Muscle of leg (tissue), 11 donors: ENCODE measurements around the gene YY1AP1. TPM values are rescaled to one million over a fixed set of nuclear protein-coding genes. Genes with fewer than 3 reads are reported as not detected.
A peak's percentile ranks its signal among the peaks of the same experiment; 100 is the strongest.
"Not testable (repeated sequence)": the region's sequence is repeated elsewhere in the genome, so short reads cannot be mapped to it uniquely, and the experiment has no call there.

ENCODE experiments used
- DNase-seq: peaks from one replicate; pipeline ENCODE4 v3.0.0; 2013
- H3K27ac ChIP-seq: one replicate; pipeline ENCODE4 v1.5.1; 2013; ENCODE audit warnings: mild to moderate bottlenecking, low read length, control low read depth
- H3K27me3 ChIP-seq: one replicate; pipeline ENCODE4 v1.6.1; 2013; ENCODE audit warnings: low read length; ENCODE audit not compliant: control insufficient read depth, insufficient read depth
- H3K36me3 ChIP-seq: one replicate; pipeline ENCODE4 v1.6.1; 2013; ENCODE audit warnings: low read length; ENCODE audit not compliant: control insufficient read depth, insufficient read depth
- H3K4me1 ChIP-seq: one replicate; pipeline ENCODE4 v1.6.1; 2013; ENCODE audit warnings: low read length; ENCODE audit not compliant: control insufficient read depth, insufficient read depth
- H3K4me3 ChIP-seq: one replicate; pipeline ENCODE4 v1.5.1; 2013; ENCODE audit warnings: low read length, control low read depth
- H3K9me3 ChIP-seq: replicated peaks from 2 replicates; pipeline ENCODE4 v1.6.1; 2013; ENCODE audit warnings: low read depth, low read length; ENCODE audit not compliant: control insufficient read depth
- WGBS: methylation state at CpG from one replicate; pipeline ENCODE4 v1.1.5; 2013; ENCODE audit warnings: missing lambda C conversion rate; ENCODE audit not compliant: insufficient coverage; 5-methylcytosine and 5-hydroxymethylcytosine counted together
- polyA plus RNA-seq, 8 donors: library from polyadenylated mRNA; unstranded; fragments of 120-200 nt; gene quantifications; one replicate each; pipeline versions ENCODE4 v1.2.1 to v1.2.3, GENCODE V29; 2013; ENCODE audit warnings: inconsistent platforms in 1 of 8, low replicate concordance in 1 of 8; ENCODE audit not compliant: insufficient read length in 8 of 8, insufficient read depth in 1 of 8
- total RNA-seq: library from RNA; stranded (reverse); fragments of 120-200 nt; gene quantifications from one replicate; pipeline ENCODE4 v1.2.4, GENCODE V29; 2013

Gene YY1AP1
- total and polyA plus RNA-seq, 9 donors = 44.1 to 60.6 (median 51.4) TPM

DNA sequence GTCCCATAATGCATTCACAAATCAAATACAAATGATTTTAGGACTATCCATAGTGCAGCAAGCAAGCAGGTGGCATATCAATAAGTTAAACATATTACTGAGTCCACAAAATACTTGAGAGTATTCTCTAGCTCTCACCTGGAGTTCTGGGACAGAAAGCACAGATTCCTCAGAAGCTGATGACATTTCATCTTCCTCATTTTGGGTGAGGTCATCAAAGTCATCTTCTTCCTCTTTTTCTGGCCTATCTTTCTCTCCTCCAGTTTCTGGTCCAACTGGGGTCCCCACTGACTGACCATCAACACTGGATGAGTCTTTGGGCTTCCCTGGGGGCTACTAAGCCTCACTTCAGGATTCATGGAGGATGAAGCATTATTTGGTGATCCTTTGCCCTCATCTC, 38.9 kb downstream of the YY1AP1 start:
- H3K4me3 ChIP-seq = no peak overlapping the region
- DNase-seq = no peak
- peaks cover 2% of the 10 kb centered on the region for H3K27me3 ChIP-seq
- no peaks in the 10 kb centered on the region for H3K9me3 ChIP-seq
- no peaks in the 10 kb centered on the region for H3K36me3 ChIP-seq
- H3K27ac ChIP-seq = no peak overlapping the region
- peaks cover 4% of the 10 kb centered on the region for H3K4me1 ChIP-seq

GRCh38 chr1:155648207-155649147, 40.1 kb downstream of the YY1AP1 start:
- Histone ChIP-seq H3K9me3 (peaks cover 4% of the 10 kb centered on the region), H3K36me3 (no peaks in the 10 kb centered on the region), H3K4me1 (peaks cover 4% of the 10 kb centered on the region), H3K27ac (no peak overlapping the region), H3K4me3 (no peak overlapping the region), H3K27me3 (no peaks in the 10 kb centered on the region)
- WGBS = 72% methylated on average over 5 of the region's 11 CpGs
- DNase-seq = peak; percentile 69

DNA sequence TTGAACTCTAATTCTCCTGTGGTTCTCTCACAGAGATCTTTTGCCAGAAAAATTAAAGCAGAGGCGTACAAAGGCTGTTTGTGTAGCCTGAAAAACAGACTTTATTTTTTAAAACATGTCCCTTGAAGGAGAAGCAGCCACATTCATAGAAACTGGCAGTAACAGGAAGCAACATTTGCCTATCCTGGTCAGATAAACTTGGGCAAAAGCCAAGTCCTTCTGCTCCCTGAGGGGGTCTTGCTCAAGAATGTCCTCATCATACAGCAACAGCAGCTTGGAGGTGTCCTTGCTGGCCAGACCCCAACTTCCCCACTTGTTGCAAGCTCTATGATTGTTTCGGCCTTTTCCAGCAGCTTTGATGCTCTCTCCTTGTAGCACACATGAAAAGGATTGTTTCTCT, 42.3 kb downstream of the YY1AP1 start:
- no peak for DNase-seq
- Histone ChIP-seq H3K4me3 (no peak overlapping the region), H3K27ac (no peak overlapping the region), H3K36me3 (no peaks in the 10 kb centered on the region), H3K4me1 (peaks cover 4% of the 10 kb centered on the region), H3K9me3 (peaks cover 15% of the 10 kb centered on the region), H3K27me3 (no peaks in the 10 kb centered on the region)
- 71% methylated on average over 1 of the region's 2 CpGs for WGBS

GRCh38 chr1:155645648-155646047, 42.9 kb downstream of the YY1AP1 start:
- Histone ChIP-seq H3K27ac (no peak overlapping the region), H3K4me3 (no peak overlapping the region), H3K27me3 (no peaks in the 10 kb centered on the region), H3K4me1 (peaks cover 4% of the 10 kb centered on the region), H3K9me3 (peaks cover 15% of the 10 kb centered on the region), H3K36me3 (no peaks in the 10 kb centered on the region)
- WGBS = 28% methylated on average over 3 of the region's 6 CpGs
- no peak for DNase-seq

GRCh38 chr1:155645034-155645598, 43.5 kb downstream of the YY1AP1 start:
- Histone ChIP-seq H3K4me1 (peaks cover 4% of the 10 kb centered on the region), H3K27ac (no peak overlapping the region)
- 47% methylated on average over 3 of the region's 4 CpGs for WGBS

GRCh38 chr1:155643230-155643629, 45.3 kb downstream of the YY1AP1 start:
- H3K9me3 ChIP-seq = peaks cover 15% of the 10 kb centered on the region
- peaks cover 2% of the 10 kb centered on the region for H3K27me3 ChIP-seq
- 89% methylated on average over 2 of the region's 3 CpGs for WGBS
- no peaks in the 10 kb centered on the region for H3K36me3 ChIP-seq
- no peak overlapping the region for H3K4me3 ChIP-seq
- no peak for DNase-seq
- H3K4me1 ChIP-seq = peaks cover 4% of the 10 kb centered on the region
- no peak overlapping the region for H3K27ac ChIP-seq

More at GRCh38 chr1:155645034-155645598, 43.5 kb downstream of the YY1AP1 start:
- DNase-seq = no peak
- H3K9me3 ChIP-seq = peaks cover 15% of the 10 kb centered on the region
- no peaks in the 10 kb centered on the region for H3K27me3 ChIP-seq
- H3K4me3 ChIP-seq = no peak overlapping the region
- no peaks in the 10 kb centered on the region for H3K36me3 ChIP-seq

DNA sequence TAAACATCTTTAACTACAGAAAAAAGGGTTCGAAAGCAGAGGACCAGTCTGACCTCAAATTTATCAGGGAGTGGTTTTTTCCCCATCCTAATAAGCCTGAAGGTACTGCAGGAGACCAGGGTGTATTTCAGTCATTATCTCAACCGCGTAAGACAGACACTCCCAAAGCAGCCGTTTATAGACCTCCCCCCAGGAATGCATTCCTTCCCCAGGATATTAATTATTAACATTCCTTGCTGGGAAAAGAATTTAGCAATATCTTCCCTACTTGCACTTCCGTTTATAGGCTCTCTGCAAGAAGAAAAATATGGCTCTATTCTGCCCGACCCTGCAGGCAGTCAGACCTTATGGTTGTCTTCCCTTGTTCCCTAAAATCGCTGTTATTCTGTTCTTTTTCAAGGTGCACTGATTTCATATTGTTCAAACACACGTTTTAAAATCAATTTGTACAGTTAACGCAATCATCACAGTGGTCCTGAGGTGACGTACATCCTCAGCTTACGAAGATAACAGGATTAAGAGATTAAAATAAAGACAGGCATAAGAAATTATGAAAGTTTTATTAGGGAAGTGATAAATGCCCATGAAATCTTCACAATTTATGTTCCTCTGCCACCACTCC, 45.9 kb downstream of the YY1AP1 start:
- not testable (repeated sequence) for H3K27ac ChIP-seq, H3K36me3 ChIP-seq, H3K4me1 ChIP-seq, DNase-seq, H3K4me3 ChIP-seq, H3K27me3 ChIP-seq
- peaks cover 15% of the 10 kb centered on the region for H3K9me3 ChIP-seq
- 73% methylated on average over 2 of the region's 11 CpGs for WGBS

DNA sequence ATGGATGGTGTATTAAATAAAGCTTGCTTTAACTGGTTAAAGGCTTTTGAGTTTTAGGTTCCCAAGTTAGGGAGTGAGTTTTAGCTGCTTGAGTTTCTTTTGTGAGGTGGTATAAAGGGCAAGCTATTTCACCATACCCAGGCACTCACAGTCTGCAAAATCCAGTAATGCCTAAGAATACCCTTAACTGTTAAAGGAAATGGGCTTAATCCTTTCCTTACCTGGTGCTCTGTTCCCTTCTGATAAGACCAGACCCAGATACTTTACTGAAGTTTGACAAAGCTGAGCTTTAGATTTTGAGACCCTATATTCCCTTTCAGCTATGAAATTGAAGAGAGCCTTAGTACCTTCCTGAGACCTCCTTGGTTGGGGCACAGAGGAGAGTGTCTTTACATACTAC, 48.2 kb downstream of the YY1AP1 start:
- Histone ChIP-seq H3K27me3 (peaks cover 2% of the 10 kb centered on the region), H3K9me3 (peaks cover 15% of the 10 kb centered on the region), H3K27ac (no peak overlapping the region), H3K36me3 (no peaks in the 10 kb centered on the region), H3K4me3 (no peak overlapping the region), H3K4me1 (peaks cover under 1% of the 10 kb centered on the region)
- no peak for DNase-seq

DNA sequence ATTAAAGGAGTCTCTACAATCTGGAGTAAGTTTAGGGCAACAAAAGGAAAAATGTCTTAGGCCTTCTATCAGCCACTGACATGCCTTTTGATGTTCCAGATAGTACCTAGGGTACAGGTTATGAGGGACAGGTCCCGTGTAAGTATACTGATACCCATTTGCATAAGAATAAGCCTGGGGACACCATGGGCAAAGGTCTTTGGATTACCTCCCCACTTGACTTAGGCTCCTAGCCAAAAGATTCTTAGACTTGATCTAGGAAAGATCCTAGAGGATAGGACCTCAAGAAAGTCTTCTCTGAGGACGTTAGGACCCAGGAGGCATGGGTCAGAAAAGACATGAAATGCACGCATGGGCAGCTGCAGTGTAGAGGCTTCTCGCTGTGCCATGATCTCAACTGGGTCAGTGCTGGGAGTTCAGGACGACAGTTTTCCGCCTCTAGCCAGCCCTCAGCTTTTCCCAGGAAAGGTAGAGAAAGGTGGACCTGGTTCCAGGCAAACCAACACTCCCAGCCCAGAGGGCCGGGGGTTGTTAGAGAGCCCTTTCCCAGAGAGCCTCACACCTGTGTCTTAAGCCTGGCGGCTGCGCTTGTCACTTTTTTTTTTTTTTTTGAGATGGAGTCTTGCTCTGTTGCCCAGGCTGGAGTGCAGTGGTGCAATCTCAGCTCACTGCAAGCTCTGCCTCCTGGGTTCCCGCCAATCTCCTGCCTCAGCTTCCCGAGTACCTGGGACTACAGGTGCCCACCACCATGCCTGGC, 52.0 kb downstream of the YY1AP1 start:
- H3K36me3 ChIP-seq = no peaks in the 10 kb centered on the region
- no peak overlapping the region for H3K27ac ChIP-seq
- peaks cover 2% of the 10 kb centered on the region for H3K27me3 ChIP-seq
- no peak for DNase-seq
- H3K4me1 ChIP-seq = no peaks in the 10 kb centered on the region
- no peak overlapping the region for H3K4me3 ChIP-seq
- H3K9me3 ChIP-seq = no peaks in the 10 kb centered on the region
- WGBS = 79% methylated on average over 6 of the region's 11 CpGs

- not testable (repeated sequence) for H3K27me3 ChIP-seq, H3K27ac ChIP-seq, H3K4me1 ChIP-seq, DNase-seq, H3K9me3 ChIP-seq, H3K4me3 ChIP-seq, H3K36me3 ChIP-seq
- no CpG with 5 or more reads among the region's 7 CpGs for WGBS
Measured at GRCh38 chr1:155626428-155626827, 62.1 kb downstream of the YY1AP1 start.
